ENCODE results near the gene PPP2R5A.

Gene PPP2R5A

DNA sequence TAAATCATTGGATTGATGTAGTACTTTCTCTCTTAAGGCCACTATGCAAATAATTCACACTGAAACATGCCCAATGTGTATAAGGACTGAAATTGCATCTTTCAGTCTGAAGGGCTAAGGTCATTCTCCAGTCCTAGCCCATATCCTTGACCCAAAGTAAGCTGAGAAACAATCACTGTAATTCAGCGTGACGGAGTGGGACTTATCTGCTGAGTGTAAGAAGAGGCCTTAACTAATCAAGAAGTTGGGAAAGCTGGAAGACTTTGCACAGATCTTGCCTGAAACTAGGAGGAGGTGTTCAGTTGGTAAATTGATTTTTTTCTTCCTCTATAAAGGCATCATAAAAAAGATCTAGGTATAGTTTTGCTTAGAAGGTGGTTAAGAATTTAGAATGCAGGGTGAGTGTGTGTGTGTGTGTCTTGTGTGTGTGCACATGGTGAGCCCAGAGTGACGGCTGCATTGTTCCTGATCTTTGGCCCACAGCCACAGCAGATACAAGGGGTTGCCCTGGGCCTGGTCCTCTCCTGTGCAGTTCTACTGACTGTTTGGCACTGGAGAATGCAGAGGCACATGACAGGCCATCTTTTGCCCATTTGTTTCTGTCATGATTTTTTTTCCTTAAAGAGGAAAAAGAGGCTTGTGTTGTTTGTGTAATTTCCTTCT, 13.3 kb upstream of the PPP2R5A start:
- no peak for TF ChIP-seq CTCF (IDR thresholded peaks at IDR 0.05; ENCODE audit: extremely low read depth, insufficient read depth, missing control alignments)
- in situ Hi-C loops (cut with MboI; ENCODE audit: low pct_unique_long_range_greater_than_20kb, low sequenced_read_pairs, unreplicated experiment), result no loop called here
- DNase-seq (ENCODE audit: low spot score), result no peak

GRCh38 chr1:212281590-212281989, 3.6 kb upstream of the PPP2R5A start:
- in situ Hi-C loops (cut with MboI; ENCODE audit: low pct_unique_long_range_greater_than_20kb, low sequenced_read_pairs, unreplicated experiment), result no loop called here

DNA sequence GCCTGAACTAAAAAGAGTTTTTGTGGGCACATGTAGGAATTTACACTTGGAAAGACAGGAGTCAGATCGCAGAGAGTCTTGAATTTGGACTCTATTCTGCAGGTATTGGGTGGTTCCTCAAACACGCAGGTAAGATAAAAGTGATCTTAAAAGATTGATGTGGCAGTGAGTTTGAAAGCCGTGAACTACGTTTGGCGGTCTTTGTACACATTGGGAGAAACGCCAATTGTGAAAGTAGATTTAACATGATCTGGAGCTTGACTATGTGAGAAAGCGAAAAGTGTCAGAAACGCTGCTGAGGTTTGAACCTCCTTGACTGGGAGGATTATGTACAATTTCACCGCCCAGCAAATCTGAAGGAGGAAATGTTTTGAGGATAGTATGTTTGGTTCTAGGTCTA, 1.5 kb upstream of the PPP2R5A start:
- no peak for TF ChIP-seq CTCF (IDR thresholded peaks at IDR 0.05; ENCODE audit: extremely low read depth, insufficient read depth, missing control alignments)
- DNase-seq (ENCODE audit: low spot score), result no peak
- in situ Hi-C loops (cut with MboI; ENCODE audit: low pct_unique_long_range_greater_than_20kb, low sequenced_read_pairs, unreplicated experiment), result no loop called here

More at GRCh38 chr1:212281590-212281989, 3.6 kb upstream of the PPP2R5A start:
- no peak for DNase-seq (ENCODE audit: low spot score)
- no peak for TF ChIP-seq CTCF (IDR thresholded peaks at IDR 0.05; ENCODE audit: extremely low read depth, insufficient read depth, missing control alignments)

- no peak for TF ChIP-seq CTCF (IDR thresholded peaks at IDR 0.05; ENCODE audit: extremely low read depth, insufficient read depth, missing control alignments)
- in situ Hi-C loops (cut with MboI; ENCODE audit: low pct_unique_long_range_greater_than_20kb, low sequenced_read_pairs, unreplicated experiment), result no loop called here
- no peak for DNase-seq (ENCODE audit: low spot score)
Observed at GRCh38 chr1:212284332-212284743, 872 bp upstream of the PPP2R5A start.

DNA sequence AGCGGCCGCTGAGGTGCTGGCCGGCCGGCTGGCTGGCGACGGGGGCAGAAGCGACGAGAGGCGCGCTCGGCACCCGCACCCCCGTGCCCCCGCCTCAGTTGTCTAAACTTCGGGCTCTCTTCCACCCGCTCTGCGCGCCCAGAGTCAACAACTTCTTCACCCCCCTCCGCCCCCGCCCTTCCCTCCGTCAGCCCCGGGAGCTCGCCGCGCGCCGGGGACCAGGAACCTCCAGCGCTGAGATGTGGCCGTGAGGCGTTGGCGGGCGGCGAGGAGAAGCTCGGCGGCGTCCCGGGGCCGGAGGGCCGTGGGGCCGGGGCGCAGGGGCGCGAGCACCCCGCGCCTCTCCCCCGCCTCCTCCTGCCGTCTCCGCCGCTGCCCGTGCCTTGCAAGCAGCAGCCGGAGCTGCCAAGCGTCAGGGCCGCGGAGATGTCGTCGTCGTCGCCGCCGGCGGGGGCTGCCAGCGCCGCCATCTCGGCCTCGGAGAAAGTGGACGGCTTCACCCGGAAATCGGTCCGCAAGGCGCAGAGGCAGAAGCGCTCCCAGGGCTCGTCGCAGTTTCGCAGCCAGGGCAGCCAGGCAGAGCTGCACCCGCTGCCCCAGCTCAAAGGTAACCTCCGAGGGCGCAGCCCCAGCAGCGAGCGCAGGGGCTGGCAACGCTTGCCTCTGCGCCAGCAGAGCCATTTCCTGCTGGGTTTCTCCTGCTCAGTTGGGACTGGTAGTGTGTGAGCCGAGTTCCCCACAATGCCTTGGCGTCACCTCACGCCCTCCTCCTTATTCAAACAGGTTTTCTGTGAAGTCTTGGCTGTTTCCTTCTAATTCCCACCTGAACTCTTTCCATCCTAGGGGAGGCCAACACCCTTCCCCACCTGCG, 710 bp downstream of the PPP2R5A start:
- TF ChIP-seq CTCF (IDR thresholded peaks at IDR 0.05; ENCODE audit: extremely low read depth, insufficient read depth, missing control alignments), result no peak
- DNase-seq (ENCODE audit: low spot score), result peak; percentile 62
- in situ Hi-C loops (cut with MboI; ENCODE audit: low pct_unique_long_range_greater_than_20kb, low sequenced_read_pairs, unreplicated experiment), result no loop called here

- in situ Hi-C loops (cut with MboI; ENCODE audit: low pct_unique_long_range_greater_than_20kb, low sequenced_read_pairs, unreplicated experiment), result no loop called here
- no peak for DNase-seq (ENCODE audit: low spot score)
Observed at GRCh38 chr1:212286556-212287131, 1.4 kb downstream of the PPP2R5A start.

More at GRCh38 chr1:212286556-212287131, 1.4 kb downstream of the PPP2R5A start:
- TF ChIP-seq CTCF (IDR thresholded peaks at IDR 0.05; ENCODE audit: extremely low read depth, insufficient read depth, missing control alignments), result no peak
